RWPE1 (cell line): ENCODE measurements around the gene C6orf62.

Experiments used
- CTCF ChIA-PET: fragments of 350-600 bp; sonication (Branson Sonifier 250); formaldehyde crosslinking; extraction: SDS; loops from one replicate; lab custom pipeline; 2021; lab: Yijun Ruan, JAX
- POLR2A ChIA-PET: fragments of 400-600 bp; formaldehyde crosslinking; extraction: SDS; loops from one replicate; lab custom pipeline; 2020; ENCODE audit warnings: antibody characterized with exemption; ENCODE audit not compliant: low non-redundant PET; lab: Yijun Ruan, JAX
- DNase-seq: peaks from one replicate; pipeline ENCODE4 v3.0.0; 2012; ENCODE audit warnings: low spot score
- H3K27ac ChIP-seq: fragments of 450-650 bp; 2 replicates; pipeline ENCODE4 v1.5.1; 2017
- TF ChIP-seq, protein P1 (sequence below): fragments of 450-650 bp; conservative IDR thresholded peaks from 2 replicates; pipeline ENCODE4 v1.5.1; 2017; ENCODE audit warnings: low read depth, mild to moderate bottlenecking

The C6orf62 gene

DNA sequence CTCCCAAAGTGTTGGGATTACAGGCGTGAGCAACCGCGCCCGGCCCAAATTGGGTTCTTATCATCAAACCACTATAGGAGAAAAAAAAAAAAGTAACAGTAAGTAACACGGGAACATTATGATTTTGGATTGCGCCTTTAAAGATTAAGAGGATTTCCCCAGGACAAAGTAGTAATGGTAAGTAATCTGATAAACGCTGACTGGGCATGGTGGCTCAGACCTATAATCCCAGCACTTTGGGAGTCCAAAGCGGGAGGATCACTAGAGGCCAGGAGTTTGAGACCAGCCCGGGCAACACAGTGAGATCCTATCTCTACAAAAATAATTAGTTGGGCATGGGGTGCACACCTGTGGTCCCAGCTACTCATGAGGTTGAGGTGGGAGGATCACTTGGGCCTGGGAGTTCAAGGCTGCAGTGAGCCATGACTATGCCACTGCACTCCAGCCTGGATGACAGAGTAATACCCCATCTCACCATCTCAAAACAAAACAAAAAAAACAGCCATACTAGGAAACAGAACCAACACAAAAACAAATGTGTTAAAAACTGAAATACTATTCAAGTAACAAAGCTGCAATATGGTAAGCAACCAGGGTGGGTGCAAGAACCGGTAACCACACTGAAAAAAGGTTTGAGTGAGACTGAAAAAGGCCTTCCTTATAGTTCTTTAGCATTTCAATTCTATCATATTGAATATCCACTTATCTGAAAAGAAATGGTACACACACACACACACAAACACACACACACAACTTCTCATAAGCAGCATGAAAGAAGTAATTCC lies 8.2 kb downstream of the C6orf62 start:
- CTCF ChIA-PET, result interaction anchor here (0.8 kb wide), 2 partner anchors 173 to 280 kb away, joined by 3 to 4 read pairs; no protein-coding TSS in a partner anchor
- TF ChIP-seq, protein P1, sequence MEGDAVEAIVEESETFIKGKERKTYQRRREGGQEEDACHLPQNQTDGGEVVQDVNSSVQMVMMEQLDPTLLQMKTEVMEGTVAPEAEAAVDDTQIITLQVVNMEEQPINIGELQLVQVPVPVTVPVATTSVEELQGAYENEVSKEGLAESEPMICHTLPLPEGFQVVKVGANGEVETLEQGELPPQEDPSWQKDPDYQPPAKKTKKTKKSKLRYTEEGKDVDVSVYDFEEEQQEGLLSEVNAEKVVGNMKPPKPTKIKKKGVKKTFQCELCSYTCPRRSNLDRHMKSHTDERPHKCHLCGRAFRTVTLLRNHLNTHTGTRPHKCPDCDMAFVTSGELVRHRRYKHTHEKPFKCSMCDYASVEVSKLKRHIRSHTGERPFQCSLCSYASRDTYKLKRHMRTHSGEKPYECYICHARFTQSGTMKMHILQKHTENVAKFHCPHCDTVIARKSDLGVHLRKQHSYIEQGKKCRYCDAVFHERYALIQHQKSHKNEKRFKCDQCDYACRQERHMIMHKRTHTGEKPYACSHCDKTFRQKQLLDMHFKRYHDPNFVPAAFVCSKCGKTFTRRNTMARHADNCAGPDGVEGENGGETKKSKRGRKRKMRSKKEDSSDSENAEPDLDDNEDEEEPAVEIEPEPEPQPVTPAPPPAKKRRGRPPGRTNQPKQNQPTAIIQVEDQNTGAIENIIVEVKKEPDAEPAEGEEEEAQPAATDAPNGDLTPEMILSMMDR, result no peak
- POLR2A ChIA-PET, result no interaction called here
- H3K27ac ChIP-seq, result no peak overlapping the region
- no peak for DNase-seq

DNA sequence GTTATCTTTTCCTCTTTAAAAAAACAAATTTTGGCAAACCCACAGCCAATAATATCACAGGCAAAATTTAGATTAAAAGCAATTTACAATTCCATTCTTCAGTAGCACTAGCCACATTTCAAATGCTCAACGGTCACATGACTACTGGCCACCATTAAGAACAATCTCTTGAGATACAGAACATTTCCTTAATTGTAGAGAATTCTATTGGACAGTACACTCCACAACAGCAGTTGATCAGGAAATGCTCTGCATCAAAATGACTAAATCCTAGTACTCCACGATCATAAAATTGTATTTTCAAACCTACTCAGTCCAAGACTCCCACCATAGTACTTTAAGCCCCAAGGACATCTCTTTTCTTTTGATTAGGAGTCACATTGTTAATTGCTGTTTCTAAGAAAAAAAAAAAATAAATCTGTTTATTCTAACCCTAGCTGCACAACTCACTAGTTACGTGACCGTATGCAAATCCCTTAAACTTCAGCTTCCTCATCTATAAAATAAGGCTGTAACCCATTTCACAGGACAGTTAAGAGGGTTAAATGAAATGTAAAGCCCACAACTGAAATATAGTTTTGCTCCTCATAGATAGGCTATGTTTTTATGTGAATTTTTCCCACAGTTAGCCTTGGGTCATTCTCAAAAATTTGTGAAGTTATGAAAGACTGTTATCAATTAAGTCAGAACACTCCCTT lies 9.8 kb downstream of the C6orf62 start:
- no peak for DNase-seq
- no peak overlapping the region for H3K27ac ChIP-seq
- CTCF ChIA-PET, result no interaction called here
- POLR2A ChIA-PET, result no interaction called here
- TF ChIP-seq, protein P1, result no peak

DNA sequence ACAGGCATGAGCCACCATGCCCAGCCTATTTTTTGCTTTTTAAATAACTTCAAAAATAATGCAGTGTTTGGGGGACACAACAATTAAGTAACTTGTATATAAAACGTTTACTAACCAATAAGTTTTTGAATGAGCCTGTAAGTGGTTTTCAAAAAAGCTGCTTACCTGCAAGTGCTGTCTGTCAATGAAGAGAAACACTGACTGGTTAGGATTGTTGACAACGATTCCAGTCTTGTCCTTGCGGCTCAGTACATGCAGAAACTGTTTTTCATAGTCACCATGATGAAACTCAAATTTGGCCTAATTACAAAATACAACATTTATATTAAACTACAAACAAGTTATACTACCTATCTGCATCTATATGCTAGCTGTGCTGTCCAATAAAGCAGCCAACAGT lies 10.3 kb downstream of the C6orf62 start:
- TF ChIP-seq, protein P1, result no peak
- no peak overlapping the region for H3K27ac ChIP-seq
- ChIA-PET POLR2A (no interaction called here), CTCF (no interaction called here)
- no peak for DNase-seq

DNA sequence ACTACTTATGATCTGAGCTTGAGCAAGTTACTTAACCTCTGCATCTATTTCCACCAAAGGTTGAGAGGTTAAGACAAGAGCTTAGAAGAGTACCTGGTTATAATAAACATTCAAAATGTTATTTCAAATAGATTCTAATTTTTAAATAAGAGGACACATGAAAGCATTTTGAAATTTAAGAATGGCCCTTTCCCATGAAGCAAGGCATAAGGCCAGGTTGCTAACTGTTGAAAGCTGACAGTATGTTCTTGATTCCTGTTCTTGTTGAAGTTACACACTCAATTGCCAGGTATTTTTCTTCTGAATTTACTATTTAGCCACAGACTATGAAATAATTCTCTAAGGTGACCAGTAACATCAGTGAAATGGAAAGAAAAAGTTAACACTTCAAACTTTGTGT lies 14.5 kb downstream of the C6orf62 start:
- no peak for DNase-seq
- POLR2A ChIA-PET, result no interaction called here
- CTCF ChIA-PET, result no interaction called here
- H3K27ac ChIP-seq, result no peak overlapping the region
- TF ChIP-seq, protein P1, result no peak

DNA sequence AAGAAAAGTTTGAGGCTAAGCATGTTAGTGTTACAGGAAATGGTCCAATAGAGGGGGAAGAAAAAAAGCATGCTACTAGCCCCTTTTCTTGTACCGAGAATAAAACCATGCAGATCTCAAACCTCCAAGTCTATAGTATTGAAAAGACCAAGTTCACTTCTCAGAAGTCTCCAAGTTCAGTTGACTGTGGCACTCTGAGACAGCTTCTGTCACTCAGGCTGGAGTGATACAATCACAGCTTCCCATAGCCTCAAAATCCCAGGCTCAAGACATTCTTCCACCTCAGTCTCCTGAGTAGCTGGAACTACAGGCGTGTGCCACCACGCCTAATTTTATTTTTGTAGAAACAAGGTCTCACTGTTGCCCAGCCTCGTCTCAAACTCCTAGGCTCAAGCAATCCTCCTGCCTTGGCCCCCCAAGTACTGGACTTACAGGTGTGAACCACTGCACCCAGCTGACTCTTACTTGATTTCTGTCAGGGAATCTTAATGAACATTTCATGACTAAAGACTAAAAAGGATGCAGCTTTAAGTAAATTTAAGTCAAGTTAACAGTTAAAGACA lies 16.2 kb downstream of the C6orf62 start:
- POLR2A ChIA-PET, result no interaction called here
- CTCF ChIA-PET, result interaction anchor here (0.6 to 1.1 kb wide), 5 partner anchors 40 to 125 kb away, joined by 3 to 4 read pairs (median 3); no protein-coding TSS in a partner anchor
- DNase-seq, result no peak
- H3K27ac ChIP-seq, result no peak overlapping the region
- TF ChIP-seq, protein P1, result no peak
